ENCODE results near the gene MARCHF2.
"Not testable (repeated sequence)": the region's sequence is repeated elsewhere in the genome, so short reads cannot be mapped to it uniquely, and the experiment has no call there.

Gene MARCHF2

GRCh38 chr19:8416796-8417195 is 3.7 kb downstream of the MARCHF2 start:
- no peaks in the 10 kb centered on the region for H4K20me1 ChIP-seq (ENCODE audit: low read depth, low read length)
- no peak overlapping the region for H3K4me3 ChIP-seq (ENCODE audit: insufficient read depth, low read length, poor library complexity, severe bottlenecking)
- H3K9ac ChIP-seq (ENCODE audit: low read length): no peak overlapping the region
- H3K27ac ChIP-seq (ENCODE audit: low read depth, low read length): no peak overlapping the region
- H3F3A ChIP-seq (ENCODE audit: insufficient read depth): no peaks in the 10 kb centered on the region
- no peaks in the 10 kb centered on the region for H3K79me2 ChIP-seq (ENCODE audit: insufficient read depth, low read length)
- no peak for TF ChIP-seq EZH2phosphoT487 (conservative IDR thresholded peaks at IDR 0.05; ENCODE audit: low read length)
- TF ChIP-seq CTCF (IDR thresholded peaks at IDR 0.05; ENCODE audit: insufficient read depth, low read length, poor library complexity, severe bottlenecking): no peak
- no peaks in the 10 kb centered on the region for H3K27me3 ChIP-seq (ENCODE audit: low read length)
- H3K4me2 ChIP-seq (ENCODE audit: low read depth, low read length, poor library complexity, severe bottlenecking): no peak overlapping the region
- no peaks in the 10 kb centered on the region for H3K9me3 ChIP-seq (ENCODE audit: insufficient read depth, low read length)
- H3K9me2 ChIP-seq (replicated peaks; ENCODE audit: insufficient read depth, low read length): no peaks in the 10 kb centered on the region
- H3K36me3 ChIP-seq (ENCODE audit: low read length): no peaks in the 10 kb centered on the region
- H2AFZ ChIP-seq (ENCODE audit: low read depth, low read length, severe bottlenecking): no peak overlapping the region

DNA sequence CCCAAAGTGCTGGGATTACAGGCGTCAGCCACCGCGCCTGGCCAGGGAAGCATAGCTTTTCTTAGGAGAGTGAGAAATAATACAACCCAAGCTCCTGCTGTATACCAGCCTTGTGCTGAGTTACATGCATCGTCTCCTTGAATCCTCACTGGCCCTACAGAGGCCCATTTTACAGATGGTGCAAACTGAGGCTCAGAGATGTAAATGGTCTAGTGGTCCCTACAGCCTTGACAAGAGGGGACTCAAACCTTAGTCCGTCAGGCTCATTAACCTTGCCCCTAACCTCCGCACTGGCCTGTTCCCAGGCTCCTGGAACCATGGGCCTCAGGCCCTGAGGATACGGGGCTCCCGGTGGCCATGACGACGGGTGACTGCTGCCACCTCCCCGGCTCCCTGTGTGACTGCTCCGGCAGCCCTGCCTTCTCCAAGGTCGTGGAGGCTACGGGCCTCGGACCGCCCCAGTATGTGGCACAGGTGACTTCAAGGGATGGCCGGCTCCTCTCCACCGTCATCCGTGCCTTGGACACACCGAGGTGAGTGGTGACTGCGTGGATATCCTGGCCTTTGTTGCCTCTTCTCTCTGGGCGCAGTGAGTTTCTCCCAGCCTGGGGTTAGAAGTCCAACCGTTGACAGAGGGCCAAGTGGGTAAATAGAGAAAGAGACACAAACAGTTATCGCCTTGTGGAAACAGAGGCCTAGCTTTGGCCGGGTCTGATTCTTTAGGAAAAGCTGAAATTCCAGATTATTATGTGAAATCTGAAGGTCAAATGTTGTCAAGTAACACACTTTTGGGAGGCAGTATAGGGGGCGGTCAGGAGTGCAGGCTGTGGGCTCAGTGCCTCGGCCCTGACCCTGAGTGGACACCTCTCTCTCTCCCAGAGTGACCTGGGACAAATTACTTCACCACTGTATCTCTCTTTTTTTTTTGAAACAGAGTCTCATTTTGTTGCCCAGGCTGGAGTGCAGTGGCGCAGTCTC is 8.7 kb downstream of the MARCHF2 start:
- H3K27me3 ChIP-seq (ENCODE audit: low read length): no peaks in the 10 kb centered on the region
- no peak overlapping the region for H2AFZ ChIP-seq (ENCODE audit: low read depth, low read length, severe bottlenecking)
- no peaks in the 10 kb centered on the region for H3F3A ChIP-seq (ENCODE audit: insufficient read depth)
- H3K4me3 ChIP-seq (ENCODE audit: insufficient read depth, low read length, poor library complexity, severe bottlenecking): no peak overlapping the region
- H3K9ac ChIP-seq (ENCODE audit: low read length): no peak overlapping the region
- H3K9me2 ChIP-seq (replicated peaks; ENCODE audit: insufficient read depth, low read length): no peaks in the 10 kb centered on the region
- H3K4me2 ChIP-seq (ENCODE audit: low read depth, low read length, poor library complexity, severe bottlenecking): no peak overlapping the region
- H4K20me1 ChIP-seq (ENCODE audit: low read depth, low read length): no peaks in the 10 kb centered on the region
- no peaks in the 10 kb centered on the region for H3K79me2 ChIP-seq (ENCODE audit: insufficient read depth, low read length)
- no peaks in the 10 kb centered on the region for H3K9me3 ChIP-seq (ENCODE audit: insufficient read depth, low read length)
- no peaks in the 10 kb centered on the region for H3K36me3 ChIP-seq (ENCODE audit: low read length)
- no peak for TF ChIP-seq EZH2phosphoT487 (conservative IDR thresholded peaks at IDR 0.05; ENCODE audit: low read length)
- no peak for TF ChIP-seq CTCF (IDR thresholded peaks at IDR 0.05; ENCODE audit: insufficient read depth, low read length, poor library complexity, severe bottlenecking)
- no peak overlapping the region for H3K27ac ChIP-seq (ENCODE audit: low read depth, low read length)

DNA sequence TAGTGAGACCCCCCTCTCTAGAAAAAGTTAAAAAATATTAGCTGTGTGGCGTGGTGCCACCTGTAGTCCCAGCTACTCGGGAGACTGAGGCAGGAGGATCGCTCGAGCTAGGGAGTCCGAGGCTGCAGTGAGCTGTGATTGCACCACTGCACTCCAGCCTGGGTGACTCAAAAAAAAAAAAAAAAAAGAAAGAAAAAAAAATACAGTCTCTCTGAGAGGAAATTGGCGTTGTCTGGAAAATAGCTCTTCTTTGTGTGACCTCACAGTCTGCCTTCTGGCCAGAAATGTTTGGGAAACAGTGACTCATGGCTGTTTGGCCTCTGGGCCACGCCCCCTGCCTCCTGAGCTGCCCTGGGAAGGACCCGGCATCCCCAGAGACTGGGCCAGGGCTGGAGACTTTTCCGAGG is 10.7 kb downstream of the MARCHF2 start:
- Histone ChIP-seq H3K27me3 (ENCODE audit: low read length) (no peaks in the 10 kb centered on the region), H3K9ac (ENCODE audit: low read length) (no peak overlapping the region)

GRCh38 chr19:8425331-8425730 is 12.2 kb downstream of the MARCHF2 start:
- not testable (repeated sequence) for H3K27me3 ChIP-seq (ENCODE audit: low read length); H3K27ac ChIP-seq (ENCODE audit: low read depth, low read length); H3F3A ChIP-seq (ENCODE audit: insufficient read depth)

More for the DNA sequence above, 10.7 kb downstream of the MARCHF2 start:
- no peaks in the 10 kb centered on the region for H3K36me3 ChIP-seq (ENCODE audit: low read length)
- H3K79me2 ChIP-seq (ENCODE audit: insufficient read depth, low read length): no peaks in the 10 kb centered on the region
- no peaks in the 10 kb centered on the region for H3K9me2 ChIP-seq (replicated peaks; ENCODE audit: insufficient read depth, low read length)
- H3K4me2 ChIP-seq (ENCODE audit: low read depth, low read length, poor library complexity, severe bottlenecking): no peak overlapping the region
- H2AFZ ChIP-seq (ENCODE audit: low read depth, low read length, severe bottlenecking): no peak overlapping the region
- H3K27ac ChIP-seq (ENCODE audit: low read depth, low read length): no peak overlapping the region
- H3K4me3 ChIP-seq (ENCODE audit: insufficient read depth, low read length, poor library complexity, severe bottlenecking): no peak overlapping the region
- no peak for TF ChIP-seq CTCF (IDR thresholded peaks at IDR 0.05; ENCODE audit: insufficient read depth, low read length, poor library complexity, severe bottlenecking)
- TF ChIP-seq EZH2phosphoT487 (conservative IDR thresholded peaks at IDR 0.05; ENCODE audit: low read length): no peak
- no peaks in the 10 kb centered on the region for H3F3A ChIP-seq (ENCODE audit: insufficient read depth)
- H4K20me1 ChIP-seq (ENCODE audit: low read depth, low read length): no peaks in the 10 kb centered on the region
- H3K9me3 ChIP-seq (ENCODE audit: insufficient read depth, low read length): no peaks in the 10 kb centered on the region

More at GRCh38 chr19:8425331-8425730, 12.2 kb downstream of the MARCHF2 start:
- not testable (repeated sequence) for H3K9ac ChIP-seq (ENCODE audit: low read length); H3K4me3 ChIP-seq (ENCODE audit: insufficient read depth, low read length, poor library complexity, severe bottlenecking); H2AFZ ChIP-seq (ENCODE audit: low read depth, low read length, severe bottlenecking); H3K9me2 ChIP-seq (replicated peaks; ENCODE audit: insufficient read depth, low read length); H3K79me2 ChIP-seq (ENCODE audit: insufficient read depth, low read length); H3K9me3 ChIP-seq (ENCODE audit: insufficient read depth, low read length); H3K36me3 ChIP-seq (ENCODE audit: low read length); H3K4me2 ChIP-seq (ENCODE audit: low read depth, low read length, poor library complexity, severe bottlenecking); H4K20me1 ChIP-seq (ENCODE audit: low read depth, low read length)
